LNCaP clone FGC (cell line): ENCODE results near the gene SPTBN2.

Source experiments
- DNase-seq: peaks from one replicate; pipeline ENCODE4 v3.0.0-alpha.2; 2011; ENCODE audit warnings: low read depth
- H3K4me3 ChIP-seq: 2 replicates; pipeline ENCODE4 v1.5.1; 2011; ENCODE audit warnings: mild to moderate bottlenecking, low read depth, low read length, control low read depth
- TF ChIP-seq, protein P1 (sequence below): IDR thresholded peaks from 2 replicates; pipeline ENCODE4 v1.5.1; 2012; ENCODE audit warnings: mild to moderate bottlenecking; ENCODE audit not compliant: control insufficient read depth, insufficient read depth; ENCODE audit errors: extremely low read depth

SPTBN2 gene

DNA sequence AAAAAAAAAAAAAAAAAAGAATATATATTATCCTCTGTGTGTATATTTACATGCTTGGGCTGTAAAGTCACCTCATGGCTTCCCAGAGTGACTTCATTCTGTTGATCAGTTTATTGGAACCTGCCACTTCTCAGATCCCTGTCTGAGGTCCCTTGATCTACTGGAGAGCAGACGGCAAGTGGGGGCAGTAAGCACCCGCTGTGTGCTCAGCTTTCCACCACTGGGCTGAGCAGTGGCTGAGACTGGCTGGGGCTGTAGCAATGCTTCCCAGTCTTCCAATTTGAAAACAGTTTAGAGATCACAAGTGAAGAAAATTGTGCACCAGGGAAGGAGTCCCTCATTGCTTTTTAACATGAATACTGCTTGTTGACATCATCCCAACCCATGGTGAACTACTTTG lies 44.4 kb downstream of the SPTBN2 start:
- no peak overlapping the region for H3K4me3 ChIP-seq
- DNase-seq, result no peak
- TF ChIP-seq, protein P1, sequence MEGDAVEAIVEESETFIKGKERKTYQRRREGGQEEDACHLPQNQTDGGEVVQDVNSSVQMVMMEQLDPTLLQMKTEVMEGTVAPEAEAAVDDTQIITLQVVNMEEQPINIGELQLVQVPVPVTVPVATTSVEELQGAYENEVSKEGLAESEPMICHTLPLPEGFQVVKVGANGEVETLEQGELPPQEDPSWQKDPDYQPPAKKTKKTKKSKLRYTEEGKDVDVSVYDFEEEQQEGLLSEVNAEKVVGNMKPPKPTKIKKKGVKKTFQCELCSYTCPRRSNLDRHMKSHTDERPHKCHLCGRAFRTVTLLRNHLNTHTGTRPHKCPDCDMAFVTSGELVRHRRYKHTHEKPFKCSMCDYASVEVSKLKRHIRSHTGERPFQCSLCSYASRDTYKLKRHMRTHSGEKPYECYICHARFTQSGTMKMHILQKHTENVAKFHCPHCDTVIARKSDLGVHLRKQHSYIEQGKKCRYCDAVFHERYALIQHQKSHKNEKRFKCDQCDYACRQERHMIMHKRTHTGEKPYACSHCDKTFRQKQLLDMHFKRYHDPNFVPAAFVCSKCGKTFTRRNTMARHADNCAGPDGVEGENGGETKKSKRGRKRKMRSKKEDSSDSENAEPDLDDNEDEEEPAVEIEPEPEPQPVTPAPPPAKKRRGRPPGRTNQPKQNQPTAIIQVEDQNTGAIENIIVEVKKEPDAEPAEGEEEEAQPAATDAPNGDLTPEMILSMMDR, result no peak

DNA sequence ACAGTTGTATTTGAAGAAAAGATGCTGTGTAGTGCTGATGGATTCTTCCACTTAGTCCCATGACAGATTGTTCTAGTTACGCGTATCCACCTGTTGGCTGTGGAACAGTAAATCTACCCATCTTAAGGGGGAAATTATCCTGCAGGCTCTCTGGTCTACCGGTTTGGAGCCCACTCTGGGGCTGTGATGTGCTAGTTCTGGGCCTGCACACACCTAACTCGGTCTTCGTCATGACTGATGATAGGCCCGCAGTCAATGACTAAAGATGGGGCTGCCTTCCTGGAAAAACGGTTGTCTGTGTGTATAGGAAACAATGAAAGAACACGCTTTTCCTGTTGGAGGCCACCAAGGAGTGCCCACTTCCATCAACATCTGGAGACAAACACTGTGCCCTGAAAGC lies 45.1 kb downstream of the SPTBN2 start:
- TF ChIP-seq, protein P1, result no peak
- no peak for DNase-seq
- no peak overlapping the region for H3K4me3 ChIP-seq

DNA sequence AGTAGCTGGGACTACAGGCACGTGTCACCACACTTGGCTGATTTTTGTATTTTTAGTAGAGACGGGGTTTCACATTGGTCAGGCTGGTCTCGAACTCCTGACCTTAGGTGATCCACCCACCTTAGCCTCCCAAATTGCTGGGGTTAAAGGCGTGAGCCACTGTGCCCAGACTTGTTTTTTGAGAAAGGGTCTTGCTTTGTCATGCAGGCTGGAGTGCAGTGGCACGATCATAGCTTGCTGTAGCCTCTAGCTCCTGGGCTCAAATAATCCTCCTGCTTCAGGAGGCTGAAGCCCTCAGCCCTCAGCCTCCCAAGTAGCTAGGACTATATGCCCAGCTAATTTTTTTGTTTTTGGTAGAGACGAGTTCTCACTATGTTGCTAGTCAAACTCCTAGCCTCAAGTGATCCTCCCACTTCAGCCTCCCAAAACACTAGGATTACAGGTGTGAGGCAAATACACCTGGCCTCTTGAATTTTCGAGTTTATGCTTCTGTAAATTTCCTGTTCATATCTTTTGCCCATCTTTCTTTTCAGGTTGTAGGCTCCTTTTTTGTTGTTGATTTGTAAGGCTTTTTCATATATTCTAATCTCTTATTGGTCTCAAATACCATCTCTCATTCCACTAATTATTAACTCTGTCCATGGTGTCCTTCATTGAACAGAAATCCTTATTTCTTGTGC lies 47.9 kb downstream of the SPTBN2 start:
- DNase-seq, result no peak
- no peak overlapping the region for H3K4me3 ChIP-seq
- TF ChIP-seq, protein P1, result no peak

DNA sequence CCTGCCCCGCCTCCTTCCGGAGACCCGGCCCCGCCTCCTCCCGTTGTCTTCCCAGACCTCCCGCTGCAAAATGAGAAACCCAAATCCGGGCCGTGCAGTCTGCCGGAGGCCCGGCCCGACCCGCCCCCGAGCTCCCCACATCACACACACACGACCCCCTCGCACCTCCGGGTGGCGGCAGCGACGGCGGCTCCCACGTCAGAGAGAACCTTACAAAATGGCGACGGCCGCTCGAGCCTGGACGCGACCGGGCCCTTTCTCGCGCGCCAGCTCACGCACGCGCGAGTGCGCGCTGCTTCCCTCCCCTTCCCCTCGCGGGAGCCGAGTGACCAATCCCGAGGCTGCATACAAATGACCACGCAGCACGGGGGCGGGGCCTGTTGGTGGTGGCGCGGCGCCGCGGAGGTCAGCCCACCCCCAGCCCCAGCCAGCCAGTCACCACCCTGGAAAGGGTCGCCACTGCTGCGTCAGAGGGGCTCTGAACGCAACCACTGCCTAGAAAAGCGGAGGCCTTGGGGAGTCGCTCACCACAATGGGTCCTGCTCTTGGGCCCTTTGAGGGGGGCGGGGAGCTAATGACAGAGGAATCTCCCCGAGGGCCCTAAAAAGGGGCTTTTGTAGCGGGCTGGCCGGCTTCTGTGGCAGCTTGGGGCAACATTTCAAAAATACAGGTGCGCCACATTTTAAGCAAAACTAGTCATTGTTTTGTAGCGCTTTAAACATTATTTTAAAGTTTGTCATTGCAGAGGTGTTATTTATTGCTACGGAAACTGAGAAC lies 51.2 kb downstream of the SPTBN2 start, which contains the start of gene RBM4B:
Gene RBM4B (minus strand): TSS at position 289 of the 777 bp plus-strand sequence. CDS start 808 bp downstream, outside the sequence.
- peak within 1 kb of the TSS; percentile 74 for H3K4me3 ChIP-seq
- DNase-seq, result peak; percentile 75
- TF ChIP-seq, protein P1, result no peak

DNA sequence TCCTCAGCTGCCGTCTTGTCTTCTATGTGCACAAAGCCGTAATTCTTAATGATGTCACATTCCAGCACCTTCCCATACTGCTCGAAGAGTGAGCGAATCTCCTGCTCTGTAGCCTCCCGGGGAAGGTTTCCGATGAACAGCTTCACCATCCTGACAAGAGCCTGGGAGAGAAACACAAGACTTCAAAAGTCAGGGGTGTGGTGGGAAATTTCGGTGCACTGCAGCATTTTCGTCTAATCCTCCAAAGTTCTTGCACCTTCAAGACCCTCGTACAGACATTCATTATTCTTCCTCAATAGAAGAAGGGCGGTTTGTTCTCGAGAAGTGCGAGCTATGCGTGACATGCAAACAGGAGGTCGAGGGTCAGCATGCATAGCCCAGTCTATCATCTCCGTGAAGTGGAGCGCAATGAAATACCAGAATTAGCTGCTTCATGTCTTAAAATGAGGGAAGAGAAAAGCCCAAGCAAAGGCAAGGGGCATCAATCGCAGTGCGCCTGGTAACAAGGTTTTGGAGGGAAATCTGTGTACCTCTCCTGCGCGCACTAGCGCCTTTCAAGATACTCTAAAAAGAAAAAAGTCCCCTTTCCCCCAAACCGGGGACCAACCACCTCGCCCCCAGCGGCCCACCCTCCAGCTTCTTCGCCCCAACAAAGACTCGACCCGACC lies 52.0 kb downstream of the SPTBN2 start:
- H3K4me3 ChIP-seq, result peak overlapping the region; percentile 74
- TF ChIP-seq, protein P1, result no peak
- no peak for DNase-seq

DNA sequence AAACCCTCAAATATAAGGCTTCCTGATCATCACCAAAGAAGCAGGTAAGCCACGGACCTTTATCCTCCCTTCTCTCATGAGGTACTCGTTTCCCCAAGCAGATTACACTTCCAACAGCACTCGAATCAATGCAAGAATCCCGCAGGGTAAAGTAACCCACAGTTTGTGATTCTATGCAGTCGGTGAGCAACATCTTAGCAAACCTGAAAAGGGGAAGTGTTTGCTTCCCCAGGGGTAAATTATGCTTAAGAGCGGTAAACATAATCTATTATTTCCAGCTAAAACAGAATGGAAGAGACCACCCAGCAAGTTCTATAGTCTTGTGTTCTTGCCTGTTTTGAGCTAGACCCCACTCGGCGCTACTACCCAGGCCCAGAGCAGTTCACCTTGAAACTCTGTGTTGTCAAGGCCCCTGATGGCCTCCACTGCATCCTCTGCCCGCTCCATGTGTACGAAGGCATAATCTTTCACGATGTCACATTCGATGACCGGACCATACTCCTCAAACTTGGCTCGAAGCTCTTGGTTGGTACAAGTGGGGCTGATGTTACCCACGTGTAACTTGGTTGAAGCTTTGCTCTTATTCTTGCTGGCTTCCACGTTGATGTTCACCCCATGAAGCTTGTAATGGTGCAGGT lies 52.6 kb downstream of the SPTBN2 start:
- H3K4me3 ChIP-seq, result peak overlapping the region; percentile 74
- no peak for DNase-seq
- TF ChIP-seq, protein P1, result no peak
